GM12878 (cell line): ENCODE data around the gene SACS. TPM values are rescaled to one million over a fixed set of nuclear protein-coding genes. Genes with fewer than 3 reads are reported as not detected.

Experiments used
- ATAC-seq: fragments of 200-7000 bp; cut with Tn5 transposase; 3 replicates; pipeline ENCODE4 v1.9.1; 2020; ENCODE audit warnings: mild to moderate bottlenecking, moderate library complexity
- BruUV-seq: library from RNA; stranded (reverse); fragments of 400-500 nt; replicated peaks from 2 replicates; lab custom pipeline; 2021; lab: Mats Ljungman, UMichigan
- CTCF ChIA-PET: fragments of 300-600 bp; sonication (Branson Sonifier 250); formaldehyde crosslinking; extraction: SDS; loops from one replicate; lab custom pipeline; 2021; ENCODE audit warnings: inconsistent platforms; lab: Yijun Ruan, JAX
- POLR2A ChIA-PET: fragments of 350-600 bp; formaldehyde crosslinking; extraction: SDS; loops from one replicate; lab custom pipeline; 2021; ENCODE audit warnings: inconsistent platforms; lab: Charles Lee
- RAD21 ChIA-PET: fragments of 300-600 bp; sonication (Branson Sonifier 250); formaldehyde crosslinking; loops from one replicate; lab custom pipeline; 2023; ENCODE audit warnings: antibody characterized with exemption; ENCODE audit not compliant: unreplicated experiment; lab: Charles Lee
- SMC1A ChIA-PET: fragments of 300-600 bp; sonication (Branson Sonifier 250); formaldehyde crosslinking; loops from one replicate; lab custom pipeline; 2023; ENCODE audit not compliant: unreplicated experiment, uncharacterized antibody; lab: Charles Lee
- DNase-seq: peaks from one replicate; pipeline ENCODE4 v3.0.0-alpha.2; 2011; ENCODE audit warnings: low read depth, low spot score
- FAIRE-seq: peaks from 3 replicates; lab custom pipeline; 2011; peaks lifted over from hg19 to GRCh38; lab: Jason Lieb, UNC
- H2AFZ ChIP-seq: 2 replicates; pipeline ENCODE4 v1.6.0; 2011; ENCODE audit warnings: low read depth, low read length, control low read depth; ENCODE audit not compliant: control insufficient read depth
- H3K27ac ChIP-seq: 2 replicates; pipeline ENCODE4 v1.5.1; 2011; ENCODE audit warnings: control low read depth; ENCODE audit not compliant: control insufficient read depth, insufficient read depth
- H3K27me3 ChIP-seq, 2 experiments: replicated peaks in 1 of 2; 2 replicates each; pipeline versions ENCODE4 v1.6.0 to v1.6.1; 2011; ENCODE audit warnings: low read length in 1 of 2; ENCODE audit not compliant: control insufficient read depth in 2 of 2, insufficient read depth in 2 of 2
- H3K36me3 ChIP-seq, 2 experiments: 2 replicates each; pipeline ENCODE4 v1.5.1; 2011; ENCODE audit warnings: low read length in 1 of 2; ENCODE audit not compliant: control insufficient read depth in 2 of 2, insufficient read depth in 2 of 2
- H3K4me1 ChIP-seq: 2 replicates; pipeline ENCODE4 v1.6.1; 2011; ENCODE audit warnings: mild to moderate bottlenecking, low read length, moderate library complexity, mixed read lengths; ENCODE audit not compliant: control insufficient read depth, insufficient read depth
- H3K4me2 ChIP-seq: 2 replicates; pipeline ENCODE4 v1.6.0; 2011; ENCODE audit warnings: control low read depth; ENCODE audit not compliant: control insufficient read depth, insufficient read depth
- H3K4me3 ChIP-seq: fragments of 200-600 bp; sonication (generic); 2 replicates; pipeline ENCODE4 v1.5.1; 2016
- H3K79me2 ChIP-seq: 2 replicates; pipeline ENCODE4 v1.6.0; 2011; ENCODE audit warnings: low read length; ENCODE audit not compliant: control insufficient read depth, insufficient read depth
- H3K9ac ChIP-seq: 2 replicates; pipeline ENCODE4 v1.8.0; 2011; ENCODE audit warnings: low read length, control low read depth, mixed read lengths; ENCODE audit not compliant: control insufficient read depth, insufficient read depth
- H3K9me3 ChIP-seq: replicated peaks from 3 replicates; pipeline ENCODE4 v1.5.1; 2011; ENCODE audit warnings: mild to moderate bottlenecking, low read length; ENCODE audit not compliant: control insufficient read depth, insufficient read depth
- H4K20me1 ChIP-seq: 2 replicates; pipeline ENCODE4 v1.6.0; 2011; ENCODE audit not compliant: control insufficient read depth, insufficient read depth
- CHD1 ChIP-seq: IDR thresholded peaks from 2 replicates; pipeline ENCODE4 v1.6.1; 2012; ENCODE audit warnings: low read depth, low read length, improper control_type of control experiment
- JUNB ChIP-seq: IDR thresholded peaks from 2 replicates; pipeline ENCODE4 v1.6.1; 2016; ENCODE audit warnings: antibody characterized with exemption, mild to moderate bottlenecking
- KAT2A ChIP-seq: conservative IDR thresholded peaks from 2 replicates; pipeline ENCODE4 v1.6.1; 2011; ENCODE audit warnings: low read depth, low read length; ENCODE audit not compliant: control insufficient read depth
- NR2F1 ChIP-seq: fragments of 450-650 bp; conservative IDR thresholded peaks from 2 replicates; pipeline ENCODE4 v1.6.1; 2017; ENCODE audit warnings: mild to moderate bottlenecking
- POU2F2 ChIP-seq: IDR thresholded peaks from 3 replicates; pipeline ENCODE4 v1.6.1; 2011; ENCODE audit warnings: low read depth, mild to moderate bottlenecking, low read length, borderline replicate concordance
- RAD21 ChIP-seq: IDR thresholded peaks from 2 replicates; pipeline ENCODE4 v1.6.1; 2011; ENCODE audit warnings: mild to moderate bottlenecking, low read depth, low read length, moderate library complexity; ENCODE audit not compliant: insufficient read depth
- RAD51 ChIP-seq: fragments of 450-650 bp; IDR thresholded peaks from 2 replicates; pipeline ENCODE4 v1.6.1; 2016; ENCODE audit warnings: moderate library complexity, mild to moderate bottlenecking, inconsistent platforms
- SKIL ChIP-seq: fragments of 450-650 bp; IDR thresholded peaks from 2 replicates; pipeline ENCODE4 v1.6.1; 2017; ENCODE audit warnings: mild to moderate bottlenecking, low read depth, inconsistent platforms; ENCODE audit not compliant: poor library complexity, severe bottlenecking
- USF2 ChIP-seq: IDR thresholded peaks from 2 replicates; pipeline ENCODE4 v1.6.1; 2011; ENCODE audit warnings: low read depth, low read length, improper control_type of control experiment, borderline replicate concordance
- WRNIP1 ChIP-seq: IDR thresholded peaks from 2 replicates; pipeline ENCODE4 v1.6.1; 2011; ENCODE audit warnings: low read depth, low read length, improper control_type of control experiment, borderline replicate concordance
- WGBS: methylation state at CpG from one replicate; pipeline ENCODE4 v1.1.6; 2016; ENCODE audit warnings: low lambda C conversion rate; ENCODE audit not compliant: insufficient replicate concordance, insufficient coverage; ENCODE audit errors: missing lambda C conversion rate; 5-methylcytosine and 5-hydroxymethylcytosine counted together
- in situ Hi-C: fragments of 300-500 bp; cut with MboI; formaldehyde crosslinking; loops from 9 replicates; pipeline ENCODE4 v1.14.3; 2018; ENCODE audit warnings: mixed read lengths
- intact Hi-C: fragments of 100-400 bp; cut with micrococcal nuclease; formaldehyde crosslinking; loops from one replicate; pipeline ENCODE4 v1.14.2; 2022; ENCODE audit not compliant: unreplicated experiment
- polyA plus RNA-seq, 11 experiments: library from polyadenylated mRNA; depleted of rRNA in 4 of 11; unstranded in 6 of 11; stranded (reverse) in 5 of 11; fragments of >200 nt; fragmentation: Nextera tagmentation in 4 of 11; fragmentation: Illumina TruSeq in 1 of 11; extraction: Ambion mirVana in 4 of 11; extraction: Trizol in 1 of 11; gene quantifications; 1 replicate in 1 of 11; 2 replicates in 10 of 11; pipeline versions ENCODE4 v1.2.1 to v1.2.3, GENCODE V29; 2011 to 2016; ENCODE audit warnings: inconsistent platforms in 2 of 11, missing spikeins in 2 of 11, low read depth in 1 of 11
- total RNA-seq, 4 experiments: library from RNA; depleted of rRNA in 3 of 4; stranded (reverse); fragments of >200 nt in 3 of 4; fragmentation: Illumina TruSeq in 1 of 4; extraction: Trizol in 1 of 4; gene quantifications; 2 replicates each; pipeline versions ENCODE4 v1.2.1 to v1.2.3, GENCODE V29; 2013 to 2021

SACS gene
- total and polyA plus RNA-seq, 10 of the 15 experiments (the other 5 are each of a cell fraction or from before 2014, with no cell fraction given), result 9.9 to 74.9 (median 22.1) TPM

DNA sequence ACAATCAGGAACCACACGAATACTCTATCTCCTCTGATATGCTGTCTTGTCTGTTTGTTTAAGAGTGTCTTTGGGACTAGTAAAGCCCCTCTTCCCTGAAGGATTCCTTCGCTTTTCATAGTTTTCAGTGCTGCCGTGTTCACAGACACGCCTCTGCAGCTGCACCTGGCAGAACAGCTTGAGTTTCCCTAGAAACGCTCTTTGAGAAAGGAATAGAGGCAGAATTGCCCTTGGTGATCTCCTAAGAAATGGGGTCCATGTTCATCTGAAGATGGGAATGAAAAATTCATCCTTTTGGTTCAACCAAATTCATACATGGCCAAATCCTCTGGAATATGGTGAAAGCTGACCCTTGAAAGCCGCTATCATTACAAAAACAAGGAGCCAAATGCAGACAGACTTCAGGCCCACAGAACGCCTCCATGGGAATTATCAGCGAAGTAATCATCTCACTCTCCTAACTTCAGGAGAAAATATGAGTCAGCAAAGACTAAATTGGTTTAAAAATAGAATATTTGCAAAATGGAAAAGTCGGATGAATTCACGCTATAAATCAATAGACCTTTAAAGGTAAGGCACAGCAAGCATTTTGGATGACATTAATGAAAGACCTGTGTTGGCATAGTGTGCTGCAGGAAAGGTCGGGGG is 5.5 kb downstream of the SACS start (continued):
- TF ChIP-seq USF2 (no peak), POU2F2 (no peak), CHD1 (no peak), NR2F1 (no peak), WRNIP1 (no peak)

- CTCF ChIA-PET, result no interaction called here
- SMC1A ChIA-PET, result no interaction called here
These were observed 6.1 kb downstream of the SACS start for GRCh38 chr13:23427342-23427843.

More at GRCh38 chr13:23427342-23427843, 6.1 kb downstream of the SACS start:
- BruUV-seq, result no TSS peak
- TF ChIP-seq RAD51 (no peak), KAT2A (no peak), JUNB (no peak), RAD21 (no peak), SKIL (no peak)
- intact Hi-C loops, result no loop called here
- RAD21 ChIA-PET, result no interaction called here
- H3K36me3 ChIP-seq, result no peaks in the 10 kb centered on the region
- H3K4me3 ChIP-seq, result no peak overlapping the region
- no peak overlapping the region for H3K9ac ChIP-seq
- H3K9me3 ChIP-seq, result no peaks in the 10 kb centered on the region
- DNase-seq, result no peak
- H3K79me2 ChIP-seq, result no peaks in the 10 kb centered on the region
- ATAC-seq, result no peak
- no peak overlapping the region for H2AFZ ChIP-seq
- in situ Hi-C loops, result no loop called here
- POLR2A ChIA-PET, result no interaction called here
- FAIRE-seq, result no peak
- H4K20me1 ChIP-seq, result no peaks in the 10 kb centered on the region
- H3K4me1 ChIP-seq, result no peaks in the 10 kb centered on the region
- no peak overlapping the region for H3K4me2 ChIP-seq
- no peak overlapping the region for H3K27ac ChIP-seq
- no peaks in the 10 kb centered on the region; a peak in 3 of 4 replicates for H3K27me3 ChIP-seq
- 54% methylated on average over 7 of the region's 7 CpGs for WGBS
